GM23248 (cell line): ENCODE data around the gene RPS6KA5.

Source experiments
- EZH2 ChIP-seq: fragments of 200-600 bp; sonication (generic); IDR thresholded peaks from 2 replicates; pipeline ENCODE4 v1.6.1; 2018; ENCODE audit warnings: antibody characterized with exemption, mild to moderate bottlenecking; ENCODE audit not compliant: insufficient read depth, poor library complexity, severe bottlenecking
- EZH2phosphoT487 ChIP-seq: fragments of 200-600 bp; sonication (generic); IDR thresholded peaks from 2 replicates; pipeline ENCODE4 v1.6.1; 2018; ENCODE audit warnings: antibody characterized with exemption, moderate library complexity, mild to moderate bottlenecking, low read depth; ENCODE audit not compliant: insufficient read depth

- TF ChIP-seq EZH2phosphoT487 (no peak), EZH2 (no peak)
Measured at GRCh38 chr14:91103116-91103515, 42.7 kb upstream of the RPS6KA5 start.
